H1 (cell line): ENCODE data around the gene SLC6A17. TPM values are rescaled to one million over a fixed set of nuclear protein-coding genes. Genes with fewer than 3 reads are reported as not detected.

Source experiments
- CTCF ChIA-PET: fragments of 300-600 bp; sonication (Branson Sonifier 250); formaldehyde crosslinking; loops from one replicate; lab custom pipeline; 2021; ENCODE audit not compliant: partially characterized antibody; lab: Charles Lee
- POLR2A ChIA-PET: fragments of 300-600 bp; sonication (Branson Sonifier 250); formaldehyde crosslinking; loops from one replicate; lab custom pipeline; 2021; ENCODE audit warnings: inconsistent platforms; ENCODE audit not compliant: partially characterized antibody; lab: Charles Lee
- DNase-seq, 2 experiments: peaks; one replicate each; pipeline versions ENCODE4 v3.0.0 to v3.0.0-alpha.2; 2010 to 2022; ENCODE audit warnings: low spot score in 2 of 2, low read depth in 1 of 2, mixed read lengths in 1 of 2
- FAIRE-seq: peaks from 2 replicates; lab custom pipeline; 2011; peaks lifted over from hg19 to GRCh38; lab: Jason Lieb, UNC
- H2AFZ ChIP-seq: 2 replicates; pipeline ENCODE4 v1.8.1; 2012; ENCODE audit warnings: low read length, inconsistent platforms
- H2AK5ac ChIP-seq: 2 replicates; pipeline ENCODE4 v1.6.1; 2013; ENCODE audit warnings: low read depth, low read length
- H2BK120ac ChIP-seq: replicated peaks from 2 replicates; pipeline ENCODE3; 2013; ENCODE audit warnings: low read depth, low read length, inconsistent platforms
- H2BK12ac ChIP-seq: 2 replicates; pipeline ENCODE4 v1.6.1; 2013; ENCODE audit warnings: low read depth, low read length
- H2BK15ac ChIP-seq: 2 replicates; pipeline ENCODE4 v1.6.1; 2013; ENCODE audit warnings: low read length
- H2BK20ac ChIP-seq: 2 replicates; pipeline ENCODE4 v1.6.1; 2013; ENCODE audit warnings: low read length
- H2BK5ac ChIP-seq: 2 replicates; pipeline ENCODE4 v1.6.1; 2013; ENCODE audit warnings: low read depth, low read length
- H3K14ac ChIP-seq: 2 replicates; pipeline ENCODE4 v1.6.1; 2013; ENCODE audit warnings: inconsistent platforms; ENCODE audit not compliant: insufficient read length
- H3K18ac ChIP-seq: 2 replicates; pipeline ENCODE4 v1.6.1; 2013; ENCODE audit warnings: low read length; ENCODE audit errors: extremely low read depth
- H3K23ac ChIP-seq: 2 replicates; pipeline ENCODE4 v1.6.1; 2013; ENCODE audit warnings: inconsistent platforms; ENCODE audit not compliant: insufficient read length
- H3K23me2 ChIP-seq: 2 replicates; pipeline ENCODE4 v1.6.1; 2013; ENCODE audit warnings: low read depth, low read length
- H3K27ac ChIP-seq: 2 replicates; pipeline ENCODE4 v1.6.1; 2011; ENCODE audit warnings: low read depth, low read length, inconsistent platforms
- H3K27me3 ChIP-seq, 4 experiments: replicated peaks in 1 of 4; 1 replicate in 1 of 4; 2 replicates in 3 of 4; pipeline versions ENCODE4 v1.6.1 to v1.8.1; 2011 to 2013; ENCODE audit warnings: low read length in 3 of 4, mild to moderate bottlenecking in 3 of 4, inconsistent platforms in 2 of 4, mixed read lengths in 2 of 4, moderate library complexity in 1 of 4; ENCODE audit not compliant: control insufficient read depth in 3 of 4, insufficient read depth in 3 of 4; ENCODE audit errors: extremely low read depth in 1 of 4
- H3K36me3 ChIP-seq, 4 experiments: 2 replicates each; pipeline versions ENCODE4 v1.6.1 to v1.8.1; 2011 to 2013; ENCODE audit warnings: mild to moderate bottlenecking in 4 of 4, low read length in 3 of 4, moderate library complexity in 2 of 4, control low read depth in 1 of 4, inconsistent platforms in 1 of 4; ENCODE audit not compliant: insufficient read depth in 4 of 4, control insufficient read depth in 2 of 4
- H3K4ac ChIP-seq: replicated peaks from 2 replicates; pipeline ENCODE3; 2013; ENCODE audit warnings: low read length, low read depth, mixed read lengths, inconsistent platforms; ENCODE audit not compliant: insufficient read length
- H3K4me1 ChIP-seq, 4 experiments: replicated peaks in 1 of 4; 1 replicate in 1 of 4; 2 replicates in 3 of 4; pipeline versions ENCODE4 v1.6.1 to v1.8.1; 2011 to 2013; ENCODE audit warnings: low read length in 3 of 4, inconsistent platforms in 2 of 4, mixed read lengths in 1 of 4; ENCODE audit not compliant: insufficient read depth in 4 of 4, control insufficient read depth in 3 of 4
- H3K4me2 ChIP-seq, 2 experiments: 2 replicates each; pipeline versions ENCODE4 v1.6.1 to v1.8.1; 2011 to 2013; ENCODE audit warnings: low read depth in 2 of 2, low read length in 2 of 2, control low read depth in 1 of 2, inconsistent platforms in 1 of 2, mild to moderate bottlenecking in 1 of 2; ENCODE audit not compliant: insufficient read depth in 1 of 2
- H3K4me3 ChIP-seq, 4 experiments: fragments of 200-600, 300-600 bp in 1 of 4; sonication (generic), shearing (Covaris generic), sonication (Bioruptor Twin) in 1 of 4; 2 replicates each; pipeline versions ENCODE4 v1.5.1 to v1.8.1; 2011 to 2016; ENCODE audit warnings: low read length in 4 of 4, low read depth in 3 of 4, control low read depth in 2 of 4, inconsistent platforms in 2 of 4, mild to moderate bottlenecking in 2 of 4, mixed read lengths in 1 of 4, moderate library complexity in 1 of 4; ENCODE audit not compliant: insufficient read depth in 2 of 4; ENCODE audit errors: extremely low read depth in 1 of 4
- H3K56ac ChIP-seq: replicated peaks from 2 replicates; pipeline ENCODE3; 2013; ENCODE audit warnings: low read depth, mild to moderate bottlenecking, mixed read lengths, low read length, inconsistent platforms; ENCODE audit not compliant: insufficient read length
- H3K79me1 ChIP-seq: 2 replicates; pipeline ENCODE4 v1.6.1; 2013; ENCODE audit warnings: low read depth, low read length, control low read depth
- H3K79me2 ChIP-seq, 2 experiments: 2 replicates each; pipeline versions ENCODE4 v1.6.1 to v1.8.1; 2012 to 2013; ENCODE audit warnings: low read length in 2 of 2, mild to moderate bottlenecking in 2 of 2, inconsistent platforms in 1 of 2; ENCODE audit not compliant: insufficient read depth in 2 of 2, control insufficient read depth in 1 of 2
- H3K9ac ChIP-seq, 4 experiments: replicated peaks in 1 of 4; 1 replicate in 1 of 4; 2 replicates in 3 of 4; pipeline versions ENCODE4 v1.6.1 to v1.8.1; 2011 to 2013; ENCODE audit warnings: low read depth in 3 of 4, low read length in 3 of 4, control low read depth in 2 of 4, mild to moderate bottlenecking in 2 of 4, moderate library complexity in 2 of 4, inconsistent platforms in 1 of 4; ENCODE audit errors: extremely low read depth in 1 of 4
- H3K9me3 ChIP-seq, 2 experiments: 2 replicates each; pipeline versions ENCODE4 v1.6.1 to v1.8.1; 2012 to 2013; ENCODE audit warnings: mild to moderate bottlenecking in 2 of 2, moderate library complexity in 2 of 2, control low read depth in 1 of 2, inconsistent platforms in 1 of 2, low read depth in 1 of 2, low read length in 1 of 2, mixed read lengths in 1 of 2; ENCODE audit not compliant: insufficient read depth in 2 of 2
- H4K20me1 ChIP-seq, 2 experiments: replicated peaks in 1 of 2; 2 replicates each; pipeline versions ENCODE3 to v1.8.1; 2011 to 2013; ENCODE audit warnings: inconsistent platforms in 2 of 2, low read length in 2 of 2, mild to moderate bottlenecking in 1 of 2; ENCODE audit not compliant: insufficient read depth in 2 of 2, control insufficient read depth in 1 of 2
- H4K5ac ChIP-seq: 2 replicates; pipeline ENCODE4 v1.6.1; 2013; ENCODE audit warnings: low read length, low read depth, mixed read lengths, inconsistent platforms; ENCODE audit not compliant: insufficient read length
- H4K8ac ChIP-seq: 2 replicates; pipeline ENCODE4 v1.8.0; 2013; ENCODE audit warnings: mild to moderate bottlenecking, moderate library complexity, low read length, inconsistent platforms; ENCODE audit not compliant: insufficient read depth; ENCODE audit errors: extremely low read depth
- H4K91ac ChIP-seq: replicated peaks from 2 replicates; pipeline ENCODE3; 2013; ENCODE audit warnings: low read length, mixed read lengths, inconsistent platforms; ENCODE audit not compliant: insufficient read length
- BACH1 ChIP-seq: IDR thresholded peaks from 2 replicates; pipeline ENCODE4 v1.6.1; 2012; ENCODE audit warnings: low read length, improper control_type of control experiment
- BCL11A ChIP-seq, 2 experiments: IDR thresholded peaks; one replicate each; pipeline ENCODE4 v1.6.1; 2011; ENCODE audit warnings: low read depth in 2 of 2, low read length in 2 of 2, mild to moderate bottlenecking in 2 of 2
- EP300 ChIP-seq, 2 experiments: IDR thresholded peaks; 1 replicate in 1 of 2; 2 replicates in 1 of 2; pipeline ENCODE4 v1.6.1; 2011 to 2012; ENCODE audit warnings: low read depth in 2 of 2, low read length in 2 of 2, mild to moderate bottlenecking in 2 of 2, borderline replicate concordance in 1 of 2, inconsistent platforms in 1 of 2, moderate library complexity in 1 of 2
- JUND ChIP-seq: IDR thresholded peaks from 2 replicates; pipeline ENCODE4 v1.6.1; 2011; ENCODE audit warnings: mild to moderate bottlenecking, improper control_type of control experiment, low read length
- KDM1A ChIP-seq: fragments of 200-600, 300-600 bp; sonication (generic); IDR thresholded peaks from 2 replicates; pipeline ENCODE4 v1.7.1; 2016; ENCODE audit warnings: mild to moderate bottlenecking, low read length, borderline replicate concordance
- SP1 ChIP-seq: IDR thresholded peaks from 2 replicates; pipeline ENCODE4 v1.6.1; 2011; ENCODE audit warnings: low read depth, low read length
- ZNF274 ChIP-seq: IDR thresholded peaks from 2 replicates; pipeline ENCODE4 v1.7.0; 2012; ENCODE audit warnings: low read length, borderline replicate concordance; ENCODE audit errors: extremely low read depth
- WGBS, 2 experiments: shearing (Covaris generic) in 1 of 2; methylation state at CpG; one replicate each; pipeline versions ENCODE4 v1.1.6 to v1.1.7; 2013 to 2015; ENCODE audit warnings: low lambda C conversion rate in 2 of 2, mixed read lengths in 2 of 2, inconsistent platforms in 1 of 2, low coverage in 1 of 2, missing lambda C conversion rate in 1 of 2; ENCODE audit not compliant: insufficient replicate concordance in 2 of 2, insufficient coverage in 1 of 2, insufficient read length in 1 of 2; ENCODE audit errors: extremely low coverage in 1 of 2, missing lambda C conversion rate in 1 of 2; 5-methylcytosine and 5-hydroxymethylcytosine counted together
- polyA plus RNA-seq, 7 experiments: library from polyadenylated mRNA; depleted of rRNA in 3 of 7; stranded (reverse) in 5 of 7; unstranded in 2 of 7; fragments of >200 nt in 5 of 7; fragments of 200-250 nt in 2 of 7; gene quantifications; 1 replicate in 5 of 7; 2 replicates in 1 of 7; 4 replicates in 1 of 7; pipeline versions ENCODE4 v1.2.1 to v1.2.3, GENCODE V29; 2011 to 2013; ENCODE audit warnings: missing spikeins in 2 of 7, mixed read lengths in 2 of 7
- total RNA-seq: library from RNA; stranded (reverse); fragmentation: NEBNext Ultra II Directional; extraction: Animal tissue kit (Norgen Biotek cat#: 25700); gene quantifications from 2 replicates; pipeline ENCODE4 v1.2.1, GENCODE V29; 2021
- TF ChIP-seq, protein P1 (sequence below): IDR thresholded peaks from 2 replicates; pipeline ENCODE4 v1.6.1; 2011; ENCODE audit warnings: low read depth, mild to moderate bottlenecking, low read length; ENCODE audit not compliant: insufficient read depth

The SLC6A17 gene
- total and polyA plus RNA-seq, 2 of the 8 experiments (the other 6 are each of a cell fraction or from before 2014, with no cell fraction given): 0.15 to 0.28 TPM

- H3K4me3 ChIP-seq: no peak overlapping the region
- H4K8ac ChIP-seq: no peak overlapping the region; the same call in 1 of the 2 replicates
- no peaks in the 10 kb centered on the region for H3K9me3 ChIP-seq
- no peak overlapping the region for H4K91ac ChIP-seq
- H3K27ac ChIP-seq: no peak overlapping the region
- no peak overlapping the region for H2AK5ac ChIP-seq
- H2BK12ac ChIP-seq: no peak overlapping the region
- 90% methylated on average over 5 of the region's 5 CpGs; no CpG with 5 or more reads in 1 of the 2 experiments for WGBS, 2 experiments
- H3K23ac ChIP-seq: no peak overlapping the region
- POLR2A ChIA-PET: no interaction called here
- no peak overlapping the region for H4K5ac ChIP-seq
- H3K4ac ChIP-seq: no peak overlapping the region
- H3K4me2 ChIP-seq: no peak overlapping the region
- no peaks in the 10 kb centered on the region for H3K4me1 ChIP-seq
- no peaks in the 10 kb centered on the region for H3K23me2 ChIP-seq
- H2AFZ ChIP-seq: no peak overlapping the region
- no peak overlapping the region for H3K18ac ChIP-seq
- H2BK5ac ChIP-seq: no peak overlapping the region
- no peak overlapping the region for H3K14ac ChIP-seq
- H3K56ac ChIP-seq: no peak overlapping the region
- peaks cover 1 to 21% (median 13%) of the 10 kb centered on the region in 4 experiments for H3K27me3 ChIP-seq
- peaks cover 2 to 5% of the 10 kb centered on the region in 2 experiments for H4K20me1 ChIP-seq
- H3K36me3 ChIP-seq: no peaks in the 10 kb centered on the region
- FAIRE-seq (no peak), DNase-seq (no peak)
- no peak overlapping the region for H2BK15ac ChIP-seq
- CTCF ChIA-PET: interaction anchor here (0.7 to 1.1 kb wide), 2 partner anchors 45 to 338 kb away, joined by 3 read pairs; no protein-coding TSS in a partner anchor
- H2BK20ac ChIP-seq: no peak overlapping the region
- H3K79me1 ChIP-seq: no peaks in the 10 kb centered on the region
- no peak overlapping the region for H2BK120ac ChIP-seq
- no peaks in the 10 kb centered on the region for H3K79me2 ChIP-seq
- H3K9ac ChIP-seq: no peak overlapping the region
- TF ChIP-seq BACH1: no peak
- TF ChIP-seq ZNF274: no peak
- no peak for TF ChIP-seq SP1
- no peak for TF ChIP-seq EP300 (IDR thresholded peaks at IDR 0.05; ENCODE audit: borderline replicate concordance in 1 of 2, low read depth in 2 of 2, low read length in 2 of 2)
- TF ChIP-seq, protein P1, sequence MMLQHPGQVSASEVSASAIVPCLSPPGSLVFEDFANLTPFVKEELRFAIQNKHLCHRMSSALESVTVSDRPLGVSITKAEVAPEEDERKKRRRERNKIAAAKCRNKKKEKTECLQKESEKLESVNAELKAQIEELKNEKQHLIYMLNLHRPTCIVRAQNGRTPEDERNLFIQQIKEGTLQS: no peak
- TF ChIP-seq JUND: no peak
- no peak for TF ChIP-seq BCL11A (IDR thresholded peaks at IDR 0.05; ENCODE audit: low read depth in 2 of 2, low read length in 2 of 2)
- no peak for TF ChIP-seq KDM1A
Observed at GRCh38 chr1:110158261-110158660, 8.0 kb downstream of the SLC6A17 start.
